H4 (cell line): Measurements from ENCODE around the gene ZNF124. TPM values are rescaled to one million over a fixed set of nuclear protein-coding genes. Genes with fewer than 3 reads are reported as not detected.
"Not testable (repeated sequence)": the region's sequence is repeated elsewhere in the genome, so short reads cannot be mapped to it uniquely, and the experiment has no call there.

Experiments used
- DNase-seq: peaks from one replicate; pipeline ENCODE4 v3.0.0-alpha.2; 2015; ENCODE audit warnings: low spot score
- total RNA-seq: library from RNA; depleted of rRNA; stranded (reverse); fragments of >200 nt; shearing (Covaris generic); gene quantifications from 2 replicates; pipeline ENCODE4 v1.2.3, GENCODE V29; 2014; rRNA removed

ZNF124 gene
- total RNA-seq: 35.2 and 37.1 TPM in 2 replicates

DNA sequence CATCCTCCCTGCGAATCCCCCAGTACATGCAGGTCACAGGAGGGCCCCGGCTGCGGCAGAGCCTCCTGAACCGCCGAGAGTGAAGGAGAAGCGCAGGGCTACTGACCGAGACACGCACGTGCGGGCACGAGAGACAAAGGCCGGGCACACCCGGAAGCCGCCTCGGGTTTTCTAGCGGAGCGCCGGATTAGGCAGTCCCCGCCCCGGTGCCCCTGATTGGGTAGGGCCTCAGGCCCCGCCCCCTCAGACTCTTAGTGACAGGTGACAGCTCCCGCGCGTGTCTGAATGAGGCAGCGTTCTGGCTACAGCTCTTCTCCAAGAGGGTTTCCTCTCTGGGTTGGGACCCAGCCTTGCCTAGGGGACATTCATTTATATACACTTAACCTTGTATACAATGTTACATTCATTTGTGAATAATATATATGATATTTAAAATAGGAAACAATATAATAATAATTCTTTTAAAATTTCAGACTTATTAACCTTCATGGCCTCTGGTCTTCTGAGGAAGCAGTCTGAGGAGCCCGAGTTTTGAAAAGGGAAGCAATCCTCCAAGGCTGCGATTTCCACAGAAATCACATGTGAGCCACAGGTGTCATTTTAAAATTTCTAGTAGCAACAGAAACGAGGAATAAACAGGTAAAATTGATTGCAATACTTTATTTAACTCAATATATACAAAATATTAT is at the start of gene ZNF124:
ZNF124 (minus strand) TSS at position 146 of the 689 bp plus-strand sequence; CDS start at position 3, 143 bp downstream.
- not testable (repeated sequence) for DNase-seq

DNA sequence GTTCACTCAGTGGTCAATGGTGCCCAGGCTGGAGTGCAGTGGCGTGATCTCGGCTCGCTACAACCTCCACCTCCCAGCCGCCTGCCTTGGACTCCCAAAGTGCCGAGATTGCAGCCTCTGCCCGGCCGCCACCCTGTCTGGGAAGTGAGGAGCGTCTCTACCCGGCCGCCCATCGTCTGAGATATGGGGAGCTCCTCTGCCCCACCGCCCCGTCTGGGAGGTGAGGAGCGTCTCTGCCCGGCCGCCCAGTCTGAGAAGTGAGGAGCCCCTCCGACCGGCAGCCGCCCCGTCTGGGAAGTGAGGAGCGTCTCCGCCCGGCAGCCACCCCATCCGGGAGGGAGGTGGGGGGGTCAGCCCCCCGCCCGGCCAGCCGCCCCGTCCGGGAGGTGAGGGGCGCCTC is 48.5 kb upstream of the ZNF124 start:
- not testable (repeated sequence) for DNase-seq

DNA sequence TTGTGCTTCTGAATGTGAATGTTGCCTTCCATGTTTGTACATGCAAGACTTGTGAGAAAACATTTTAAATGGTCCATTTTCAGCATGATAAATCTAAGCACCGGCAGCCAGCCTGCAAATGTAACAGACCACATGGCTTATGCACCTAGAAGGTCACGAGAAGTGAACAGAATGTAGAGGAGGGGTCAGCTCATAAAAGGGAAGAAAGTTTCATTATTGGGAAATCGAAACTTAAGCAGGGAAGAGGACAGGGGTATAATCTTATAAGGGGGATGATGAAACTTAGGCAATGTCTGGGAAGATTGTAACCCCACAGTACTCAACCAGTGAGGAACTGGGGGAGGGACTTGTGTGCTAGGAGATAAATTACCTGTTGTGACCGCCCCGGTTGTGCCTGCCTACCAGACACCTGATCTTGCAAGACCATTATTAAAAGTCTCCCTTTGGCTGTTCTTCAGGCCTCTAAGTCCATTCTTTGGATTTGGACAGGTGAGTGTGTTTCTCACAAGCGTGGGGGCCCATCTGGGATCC is 46.4 kb upstream of the ZNF124 start:
- no peak for DNase-seq

DNA sequence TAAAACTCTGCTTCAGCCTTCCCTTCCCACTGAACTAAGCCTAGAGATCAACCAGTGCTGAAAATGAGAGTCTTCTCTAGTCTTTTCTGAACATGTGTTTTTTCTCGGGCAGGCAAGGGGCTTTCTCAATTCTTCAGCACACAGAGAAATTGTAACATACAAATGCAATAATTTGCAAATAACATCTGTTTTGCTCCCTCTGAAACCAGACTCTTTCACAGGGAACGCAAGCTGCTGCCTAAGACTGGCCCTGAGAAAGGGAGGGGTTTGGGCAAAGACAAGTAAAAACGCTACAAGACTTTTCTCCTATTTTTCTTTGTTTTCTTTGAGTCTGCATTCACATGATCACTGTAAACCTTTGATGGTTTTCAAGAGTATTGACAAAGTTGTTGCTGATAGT is 44.4 kb upstream of the ZNF124 start:
- no peak for DNase-seq

DNA sequence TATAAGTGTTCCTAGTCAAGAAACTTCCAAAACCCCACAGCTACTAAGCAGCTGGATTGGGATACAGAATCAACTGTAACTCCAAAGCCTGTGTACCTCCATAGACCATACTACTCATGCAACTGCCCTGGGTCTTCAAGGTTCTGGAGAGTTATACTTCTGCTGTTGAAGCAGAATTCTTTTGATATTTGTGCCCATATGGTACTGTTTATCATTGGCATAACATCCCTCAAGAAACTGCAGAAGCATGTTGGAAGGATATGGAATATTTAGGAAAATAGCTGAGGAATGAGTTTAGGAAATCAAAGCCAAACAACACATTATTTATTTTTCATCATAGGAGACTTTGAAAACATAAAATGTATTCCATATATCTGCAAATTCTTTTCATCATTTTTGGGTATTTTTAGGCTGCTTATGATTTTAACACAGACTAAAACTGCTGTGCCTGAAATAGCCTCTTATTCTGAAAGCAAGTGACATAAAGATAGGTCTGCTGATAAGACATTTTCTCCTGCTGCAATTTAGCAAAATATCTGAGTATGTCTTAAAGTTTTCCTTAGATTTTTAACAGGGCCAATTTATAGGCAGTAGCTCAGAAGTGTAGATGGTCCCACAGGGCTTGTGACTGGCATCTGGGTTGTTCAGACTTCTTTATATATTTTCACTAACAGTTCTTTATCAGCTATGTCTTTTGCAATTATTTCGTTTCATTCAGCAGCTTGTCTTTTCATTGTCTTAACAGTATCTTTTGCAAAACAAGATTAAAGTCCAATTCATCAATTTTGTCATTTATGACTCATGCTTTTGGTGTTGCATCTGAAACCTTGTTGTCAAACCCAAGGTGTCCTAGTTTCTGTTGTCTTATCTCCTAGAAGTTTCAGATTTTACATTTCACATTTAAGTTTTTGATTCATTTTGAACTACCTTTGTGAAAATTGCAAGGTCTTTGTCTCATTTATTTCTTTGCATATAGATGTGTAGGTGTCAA is 41.1 kb upstream of the ZNF124 start:
- DNase-seq: no peak

DNA sequence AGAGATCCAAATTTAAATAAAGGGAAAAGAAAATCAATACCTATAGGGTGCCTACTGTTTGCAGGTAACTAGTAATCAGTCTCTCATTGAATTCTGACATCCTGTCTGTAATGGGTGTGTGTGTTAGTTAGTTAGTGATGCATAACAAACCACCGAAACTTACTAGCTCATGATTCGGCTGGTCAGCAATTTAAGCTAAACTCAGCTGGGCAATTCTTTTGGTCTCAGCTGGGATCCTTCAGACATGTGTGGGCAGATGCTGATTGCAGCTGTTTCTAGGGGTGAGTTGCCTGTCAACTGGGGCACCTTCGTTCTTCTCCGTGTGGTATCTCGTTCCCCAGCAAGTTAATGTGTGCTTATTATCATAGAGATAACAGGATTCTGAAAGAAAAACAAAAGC is 40.2 kb upstream of the ZNF124 start:
- DNase-seq: no peak

DNA sequence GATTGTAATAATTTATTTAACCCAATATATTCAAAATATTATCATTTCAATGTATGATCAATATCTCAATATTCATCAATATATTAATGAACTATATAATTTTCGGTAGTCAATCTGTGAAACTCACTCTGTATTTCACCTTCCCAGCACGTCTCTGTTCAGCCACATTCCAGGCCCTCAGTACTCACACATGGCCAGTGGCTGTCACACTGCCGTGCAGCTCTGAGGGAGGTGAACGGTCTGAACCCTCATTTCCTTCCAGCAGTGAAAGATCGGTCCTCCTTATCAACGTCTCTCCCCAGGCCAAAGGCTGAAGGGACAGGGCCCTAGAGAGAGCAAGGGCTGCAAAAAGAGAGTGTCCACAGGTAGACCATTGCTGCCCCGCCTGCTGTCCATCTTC is 39.5 kb upstream of the ZNF124 start:
- no peak for DNase-seq

DNA sequence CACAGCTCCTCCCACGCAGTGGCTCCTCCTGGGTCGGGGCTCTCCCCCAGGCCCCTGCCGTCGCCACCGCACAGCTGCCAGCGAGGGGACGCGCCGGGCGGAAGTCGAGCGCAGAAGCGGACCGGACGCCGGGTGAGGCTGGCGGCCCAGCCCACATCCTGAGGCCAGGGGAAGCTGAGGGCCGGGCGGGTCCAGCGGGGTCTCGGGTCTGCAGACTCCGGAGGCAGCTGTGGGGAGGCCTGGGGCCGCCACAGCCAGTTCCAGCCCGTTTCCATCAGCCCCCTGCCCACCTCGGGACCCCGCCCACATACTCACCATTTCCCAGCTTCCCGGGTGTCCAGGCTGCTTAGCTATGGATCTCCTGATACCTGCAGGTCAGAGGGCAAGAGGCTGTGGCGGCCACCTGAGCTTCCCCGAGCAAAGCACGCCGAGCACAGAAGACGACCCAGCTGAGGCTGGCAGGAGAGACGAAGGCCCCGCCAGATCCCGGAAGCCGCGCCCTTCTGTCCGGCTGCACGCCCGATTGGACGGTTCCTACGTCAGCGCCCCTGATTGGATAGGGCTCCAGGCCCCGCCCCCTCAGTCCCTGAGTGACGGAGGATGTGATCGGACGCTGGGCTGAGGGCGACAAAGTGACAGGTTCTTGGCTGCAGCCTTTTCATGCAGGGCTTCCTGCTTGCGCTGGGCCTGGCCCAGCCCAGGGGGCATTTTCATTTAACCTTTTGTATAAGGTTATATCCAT is 38.7 kb upstream of the ZNF124 start:
- DNase-seq: peak; percentile 92

DNA sequence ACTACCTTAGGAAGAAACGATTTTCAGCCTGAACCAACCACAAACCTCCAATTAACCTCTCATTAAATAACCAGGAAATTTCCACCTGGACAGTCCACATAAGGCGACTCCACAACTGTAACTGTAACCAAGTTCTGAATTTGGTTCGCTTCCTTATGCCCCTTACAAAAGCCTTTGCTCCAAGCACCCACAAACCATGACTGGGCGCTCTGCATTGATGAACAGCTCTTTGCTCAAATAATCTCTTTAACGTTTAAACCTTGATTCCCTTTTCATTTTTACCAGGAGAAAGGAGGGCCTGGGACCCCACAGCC is 38.2 kb upstream of the ZNF124 start:
- no peak for DNase-seq

DNA sequence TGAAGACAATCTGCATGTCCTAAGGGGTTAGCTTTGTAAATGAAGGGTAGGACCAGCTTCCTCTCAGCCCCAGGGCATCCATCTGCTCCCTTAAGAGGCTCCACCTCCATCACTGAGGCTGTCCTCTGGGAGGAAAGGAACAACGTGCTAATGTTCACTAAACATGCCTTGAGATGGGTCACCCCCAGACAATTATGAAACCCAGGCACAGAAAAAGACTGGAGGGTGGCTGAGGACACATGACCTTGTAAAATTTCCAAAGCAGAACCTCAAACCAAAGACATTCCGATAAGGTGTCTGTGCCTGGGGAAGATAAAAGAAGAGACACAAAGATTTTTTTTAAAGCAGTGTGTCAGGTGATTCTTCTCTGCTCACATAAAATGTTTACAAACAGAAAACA is 37.6 kb upstream of the ZNF124 start:
- DNase-seq: no peak

DNA sequence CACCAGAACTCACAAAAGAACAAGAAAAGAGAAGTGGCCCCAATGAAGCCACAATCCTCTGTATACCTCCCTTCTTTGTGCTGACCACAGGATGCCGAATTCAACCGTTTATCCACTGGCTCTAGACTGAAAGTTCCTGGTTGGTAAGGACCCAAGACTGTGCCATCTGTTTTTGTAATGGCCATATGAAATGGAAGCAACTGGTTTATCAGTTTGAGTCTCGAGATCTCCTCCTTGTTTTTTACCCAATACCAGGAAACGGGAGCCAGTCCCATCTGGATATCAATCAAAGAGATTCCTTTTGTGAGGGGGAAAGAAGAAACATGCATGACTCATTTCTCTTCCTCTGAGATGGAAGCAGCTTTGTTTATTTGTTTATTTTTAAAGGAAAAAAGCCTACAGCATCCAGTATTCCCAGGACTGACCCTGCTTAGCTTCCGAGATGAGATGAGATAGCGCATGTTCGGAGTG is 32.4 kb upstream of the ZNF124 start:
- DNase-seq: no peak

DNA sequence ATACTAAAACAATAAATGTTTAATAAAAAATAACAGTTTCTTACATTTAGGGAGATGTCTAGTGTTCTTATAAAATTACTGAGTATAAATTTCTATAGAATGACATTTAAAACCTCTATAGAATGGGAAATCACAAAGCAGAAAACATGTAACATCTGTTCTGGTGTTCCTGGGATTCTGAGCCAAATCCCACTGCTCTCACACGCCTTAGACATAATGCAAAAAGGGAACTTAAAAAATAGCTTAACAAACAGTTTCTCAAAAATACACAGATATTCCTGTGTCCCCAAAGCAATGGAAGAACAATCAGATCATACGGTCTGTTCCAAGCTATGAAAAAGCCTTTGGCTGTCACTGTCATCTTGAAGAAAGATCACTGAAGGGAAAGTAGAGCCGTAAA is 27.0 kb upstream of the ZNF124 start:
- DNase-seq: no peak

DNA sequence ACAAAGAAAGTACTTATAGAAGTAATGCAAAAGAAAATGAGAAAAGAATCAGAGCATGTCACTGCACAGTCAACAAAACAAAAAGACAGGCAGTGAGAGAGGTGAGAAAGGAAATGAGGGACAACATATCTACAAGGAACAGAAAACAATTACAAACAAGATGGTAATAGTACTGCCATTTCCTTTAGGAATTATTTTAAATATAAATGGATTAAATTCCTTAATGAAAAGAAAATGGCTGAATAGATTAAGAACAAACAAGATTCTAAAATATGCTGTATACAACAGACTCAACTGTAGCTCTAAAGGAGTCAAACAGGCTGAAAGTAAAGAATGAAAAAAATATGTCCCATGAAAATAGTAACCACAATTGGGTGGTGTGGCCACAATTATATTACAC is 22.1 kb upstream of the ZNF124 start:
- no peak for DNase-seq

DNA sequence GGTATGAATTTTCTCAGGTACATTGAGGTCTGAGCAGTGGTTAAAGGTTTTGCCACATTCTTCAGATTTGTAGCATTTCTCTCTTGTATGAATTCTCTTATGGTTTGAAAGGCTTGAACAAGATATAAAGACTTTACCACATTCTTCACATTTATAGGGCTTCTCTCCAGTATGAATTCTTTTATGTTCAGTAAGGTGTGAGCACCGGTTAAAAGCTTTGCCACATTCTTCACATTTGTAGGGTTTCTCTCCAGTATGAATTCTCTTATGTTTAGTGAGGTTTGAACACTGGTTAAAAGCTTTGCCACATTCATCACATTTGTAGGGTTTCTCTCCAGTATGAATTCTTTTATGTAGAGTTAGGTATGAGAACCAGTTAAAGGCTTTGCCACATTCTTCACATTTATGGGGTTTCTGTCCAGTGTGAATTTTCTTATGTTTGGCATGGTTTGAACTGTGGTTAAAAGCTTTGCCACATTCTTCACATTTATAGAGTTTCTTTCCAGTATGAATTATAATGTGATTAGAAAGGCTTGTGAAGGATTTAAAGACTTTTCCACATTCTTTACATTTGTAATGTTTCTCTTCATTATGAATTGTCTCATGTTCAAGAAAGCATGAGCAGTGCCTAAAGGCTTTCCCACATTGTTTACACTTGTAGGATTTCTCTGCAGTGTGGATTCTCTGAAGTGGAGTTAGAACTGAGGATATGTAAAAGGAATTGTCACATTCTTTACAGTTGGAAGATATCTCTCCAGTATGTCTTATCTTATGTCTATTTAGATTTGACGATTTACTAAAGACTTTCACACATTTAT is 18.4 kb upstream of the ZNF124 start:
- DNase-seq: no peak

DNA sequence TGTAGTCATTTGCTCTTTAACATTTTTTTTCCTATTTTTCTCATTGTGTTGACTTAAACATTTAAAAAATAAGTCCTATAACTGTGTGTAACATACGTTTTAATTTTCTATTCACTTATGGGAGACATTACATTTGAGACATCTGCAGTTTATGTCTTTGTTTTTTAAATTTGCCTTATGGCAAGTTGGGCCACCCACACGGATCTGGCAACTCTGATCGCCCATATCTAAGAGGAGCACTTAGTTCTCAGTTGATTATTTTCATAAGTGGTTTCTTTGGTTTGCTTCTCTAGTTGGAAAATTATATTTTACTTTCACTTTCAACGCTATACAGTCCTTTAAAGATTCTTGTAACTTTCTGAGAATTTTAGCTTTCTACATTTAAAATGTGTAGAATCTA is 13.8 kb upstream of the ZNF124 start:
- no peak for DNase-seq

DNA sequence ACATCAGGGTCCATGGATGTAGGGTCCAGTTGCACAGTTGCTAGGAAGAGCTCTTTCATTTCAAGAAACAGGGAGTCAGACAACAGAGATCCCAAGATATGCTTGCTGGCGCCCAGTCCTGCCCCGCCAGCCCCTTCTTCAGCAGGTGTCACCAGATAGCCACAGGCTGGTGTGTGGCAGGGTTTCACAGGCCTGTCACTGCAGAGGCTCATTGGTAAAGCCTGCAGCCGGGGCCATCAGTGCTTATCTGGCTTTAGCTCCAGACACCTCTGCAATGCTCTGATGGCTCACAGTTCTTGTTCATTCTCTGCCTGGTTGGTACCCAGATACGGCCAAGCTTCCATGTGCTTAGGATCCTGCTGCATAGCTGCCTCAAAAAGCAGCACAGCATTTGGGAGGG is 12.4 kb upstream of the ZNF124 start:
- no peak for DNase-seq

DNA sequence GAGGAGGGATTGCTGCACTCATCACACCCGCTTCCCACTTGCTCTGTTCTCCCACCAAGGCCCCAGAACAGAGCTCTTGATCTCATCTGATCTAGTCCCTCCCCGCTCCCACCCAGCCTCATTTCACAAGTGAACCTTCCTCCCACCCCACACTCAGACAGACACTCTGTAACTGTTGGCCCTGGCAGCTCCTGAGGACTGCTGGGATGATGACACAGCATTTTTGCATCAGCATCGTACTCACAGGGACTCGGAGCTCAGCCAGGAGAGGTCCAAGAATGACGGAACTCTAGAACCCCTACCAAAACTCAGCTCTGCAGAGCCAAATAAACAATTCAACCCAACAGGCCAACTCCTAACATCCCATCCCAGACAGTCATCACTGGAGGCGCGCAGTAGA is 11.2 kb upstream of the ZNF124 start:
- no peak for DNase-seq

DNA sequence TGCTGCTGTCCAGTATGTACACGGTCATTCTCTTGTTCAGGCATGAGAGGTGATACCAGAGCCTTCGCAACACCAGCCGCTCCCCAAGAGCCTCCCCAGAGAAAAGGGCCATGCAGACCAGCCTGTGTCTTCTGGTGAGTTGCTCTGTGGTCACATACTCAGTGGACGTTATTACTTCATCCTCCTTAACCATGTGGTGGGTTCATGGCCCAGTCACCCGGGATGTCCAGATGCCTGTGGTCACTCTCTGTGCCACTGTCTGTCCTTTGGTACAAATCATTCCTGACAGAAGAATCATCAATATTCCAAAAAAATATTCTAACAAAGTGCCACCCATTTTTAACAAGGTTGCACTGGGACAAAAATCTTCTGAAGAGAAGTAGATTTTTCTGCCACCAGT is 8.8 kb upstream of the ZNF124 start:
- DNase-seq: no peak

DNA sequence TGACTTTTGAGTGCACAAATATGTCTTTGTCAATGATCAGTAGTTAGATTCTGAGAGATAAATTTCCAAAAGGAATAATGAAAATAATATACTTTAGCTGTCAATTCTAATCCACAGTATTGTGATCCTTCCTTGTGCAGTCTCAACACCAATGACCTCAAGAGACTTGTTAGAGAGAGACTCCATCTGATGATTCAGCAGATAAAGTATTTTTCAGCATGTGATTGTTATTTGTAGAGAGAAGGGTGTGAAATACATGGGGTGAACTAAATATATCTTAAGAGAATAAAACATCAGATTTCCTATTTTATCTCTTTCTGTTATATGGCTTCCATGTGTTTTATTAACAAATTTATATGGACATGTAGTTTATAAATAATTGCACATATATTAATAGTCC is 5.9 kb upstream of the ZNF124 start:
- DNase-seq: no peak

DNA sequence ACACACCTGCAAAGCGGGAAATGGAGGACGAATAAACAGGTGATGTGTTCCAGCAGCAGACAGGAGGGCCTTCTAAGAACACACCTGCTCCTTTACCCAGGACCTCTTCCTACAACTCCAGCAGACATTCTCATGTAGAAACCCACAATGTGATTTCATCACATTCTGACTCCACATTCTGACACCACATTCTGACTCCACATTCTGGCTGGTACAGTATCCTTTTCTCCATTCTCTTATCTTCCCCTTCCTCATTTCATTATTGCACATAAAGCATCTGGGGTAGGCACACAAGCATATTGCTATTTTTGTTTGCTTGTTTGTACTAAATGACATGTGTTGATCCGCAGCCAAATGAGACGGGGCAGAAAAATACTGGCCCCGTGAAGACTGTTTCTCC is 3.6 kb upstream of the ZNF124 start:
- DNase-seq: no peak

DNA sequence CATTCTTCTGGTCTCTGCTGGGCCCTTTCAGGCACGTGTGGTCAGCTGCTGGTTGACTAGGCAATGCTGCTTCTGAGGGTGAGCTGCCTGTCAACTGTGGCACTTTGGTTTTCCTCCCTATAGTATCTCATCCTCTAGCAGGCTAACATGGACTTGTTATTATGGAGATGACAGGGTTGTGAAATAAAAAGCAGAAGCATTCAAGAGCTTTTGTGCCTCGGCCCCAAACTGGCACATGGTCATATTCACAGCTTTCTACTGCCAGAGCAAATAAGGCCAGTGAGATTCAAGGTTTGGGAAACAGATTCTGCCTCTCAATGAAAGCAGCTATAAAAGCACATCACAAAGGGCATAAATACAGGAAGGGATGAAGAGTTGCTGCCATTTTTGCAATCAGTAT is 1.6 kb upstream of the ZNF124 start:
- no peak for DNase-seq
